SKM-1 (cell line): ENCODE data around the gene RALGPS1.

Experiments
- DNase-seq: peaks from one replicate; lab custom pipeline; 2025; ENCODE audit not compliant: unreplicated experiment; lab: John Stamatoyannopoulos, UW

RALGPS1 gene

DNA sequence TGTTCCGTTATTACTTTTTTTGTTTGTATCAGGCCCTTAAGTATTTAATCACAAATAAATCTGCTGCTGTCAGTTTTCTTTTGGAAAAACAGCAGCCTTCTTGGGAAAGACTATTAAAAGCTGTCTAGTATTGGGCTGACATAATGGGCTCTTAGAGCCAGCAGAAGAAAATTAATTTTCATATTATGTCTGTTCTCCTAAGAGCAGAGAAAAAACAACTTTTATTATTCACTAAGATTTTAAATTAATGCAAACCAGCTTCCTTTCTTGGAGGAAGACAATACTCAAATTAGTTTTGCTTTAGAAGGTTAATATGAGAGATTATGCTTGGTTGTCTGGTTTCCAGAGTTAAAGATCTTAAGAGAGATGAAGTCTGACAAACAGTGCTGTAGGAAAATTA lies 319.4 kb downstream of the RALGPS1 start:
- no peak for DNase-seq

DNA sequence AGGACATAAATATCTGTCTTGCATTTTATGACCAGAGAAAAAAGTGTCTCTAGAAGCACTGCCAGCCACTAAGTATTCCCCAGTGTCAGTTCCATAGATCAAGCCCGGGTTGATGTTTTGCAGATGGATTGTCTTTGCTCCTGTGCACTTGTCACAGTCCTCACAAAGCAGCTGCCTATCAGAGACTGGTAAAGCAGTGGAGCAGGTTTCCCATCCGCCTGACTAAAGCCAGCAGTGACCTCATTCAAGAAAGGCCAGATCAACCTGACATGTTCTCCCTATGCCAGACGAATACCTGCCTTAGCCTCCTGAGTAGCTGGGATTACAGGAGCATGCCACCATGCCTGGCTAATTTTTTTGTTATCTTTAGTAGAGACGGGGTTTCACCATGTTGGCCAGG lies 323.2 kb downstream of the RALGPS1 start:
- no peak for DNase-seq

DNA sequence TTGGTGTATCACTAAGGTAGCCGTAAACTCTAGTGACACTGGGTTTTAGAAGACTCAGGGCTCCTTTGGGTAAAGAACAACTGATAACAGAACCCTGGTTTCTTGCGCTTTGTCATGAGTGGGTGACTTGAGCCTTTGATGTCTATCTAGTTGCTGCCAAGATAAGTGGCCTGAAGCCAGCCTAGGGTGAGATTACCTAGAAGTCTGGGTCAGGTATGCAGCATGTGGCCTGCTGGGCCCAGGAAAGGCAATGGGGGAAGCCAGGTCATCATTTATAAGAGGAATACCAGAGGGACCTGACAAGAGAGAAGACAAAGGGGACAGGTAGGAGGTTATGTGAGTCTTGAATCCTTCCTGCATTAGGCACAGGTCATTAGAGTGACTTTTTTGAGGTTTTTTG lies 326.8 kb downstream of the RALGPS1 start:
- no peak for DNase-seq

- peak; percentile 92 for DNase-seq
These were observed 330.3 kb downstream of the RALGPS1 start for GRCh38 chr9:127244609-127245601.

DNA sequence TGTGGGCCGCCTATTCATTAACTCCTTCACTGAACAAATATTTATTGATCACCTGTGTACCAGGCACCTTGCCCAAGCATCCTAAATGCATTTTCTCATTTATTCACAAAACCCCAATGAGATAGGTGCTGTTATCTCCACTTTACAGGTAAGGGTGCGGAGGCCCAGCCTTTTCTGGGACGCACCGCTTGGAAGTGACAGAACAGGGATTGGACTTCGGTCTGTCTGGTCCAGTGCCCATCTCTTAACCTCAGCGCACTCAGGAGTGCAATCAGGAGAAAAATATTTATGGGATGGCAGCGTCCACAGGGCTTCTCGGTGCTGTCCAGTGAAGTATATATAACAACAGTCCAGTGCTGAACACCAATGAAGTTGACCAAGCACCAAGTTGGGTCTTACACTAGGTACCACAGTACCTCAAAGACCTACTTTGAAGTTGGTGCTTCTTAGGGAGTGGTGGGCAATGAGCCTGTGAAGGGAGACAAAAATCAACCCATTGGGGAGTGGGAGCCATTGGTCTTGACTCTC lies 331.1 kb downstream of the RALGPS1 start:
- no peak for DNase-seq

- DNase-seq: no peak
These were observed 333.7 kb downstream of the RALGPS1 start for GRCh38 chr9:127248241-127248640.

DNA sequence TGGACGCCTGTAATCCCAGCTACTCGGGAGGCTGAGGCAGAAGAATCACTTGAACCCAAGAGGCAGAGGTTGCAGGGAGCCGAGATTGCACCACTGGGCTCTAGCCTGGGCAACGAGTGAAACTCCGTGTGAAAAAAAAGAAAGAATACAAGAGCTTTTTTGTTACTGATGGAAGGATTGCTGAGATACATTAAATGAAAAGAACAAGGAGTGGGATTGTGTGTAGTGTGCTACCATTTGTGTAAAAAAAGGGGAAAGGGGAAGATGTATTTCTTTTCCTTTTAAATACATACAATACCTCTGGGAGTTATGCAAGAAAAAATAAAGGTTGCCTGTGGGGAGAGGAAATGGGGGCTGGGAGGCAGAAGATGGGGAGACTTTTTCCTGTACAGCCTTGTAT lies 335.3 kb downstream of the RALGPS1 start:
- DNase-seq: no peak

DNA sequence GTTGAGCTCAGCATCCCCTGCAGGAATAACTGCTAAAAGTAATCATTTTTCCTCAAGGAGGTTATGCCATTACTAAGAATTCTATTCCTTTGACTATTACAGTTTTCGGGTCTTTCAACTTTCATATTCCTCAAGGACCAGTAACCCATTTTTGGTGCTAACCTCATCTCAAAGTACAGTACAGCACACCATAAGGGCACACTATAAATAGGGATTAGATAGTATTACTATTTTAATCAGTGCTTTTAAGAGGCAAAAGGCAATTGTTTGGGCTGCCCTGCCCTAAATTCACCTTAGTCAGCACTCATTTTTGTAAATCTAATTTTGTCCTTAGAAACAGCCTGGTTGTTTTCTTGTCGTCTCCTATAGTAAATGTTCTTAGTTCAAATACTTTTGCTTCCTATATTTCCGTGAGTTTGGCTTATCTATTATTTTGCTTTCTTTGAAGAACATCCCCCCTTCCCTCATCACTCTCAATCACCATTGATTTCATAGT lies 336.4 kb downstream of the RALGPS1 start:
- no peak for DNase-seq

DNA sequence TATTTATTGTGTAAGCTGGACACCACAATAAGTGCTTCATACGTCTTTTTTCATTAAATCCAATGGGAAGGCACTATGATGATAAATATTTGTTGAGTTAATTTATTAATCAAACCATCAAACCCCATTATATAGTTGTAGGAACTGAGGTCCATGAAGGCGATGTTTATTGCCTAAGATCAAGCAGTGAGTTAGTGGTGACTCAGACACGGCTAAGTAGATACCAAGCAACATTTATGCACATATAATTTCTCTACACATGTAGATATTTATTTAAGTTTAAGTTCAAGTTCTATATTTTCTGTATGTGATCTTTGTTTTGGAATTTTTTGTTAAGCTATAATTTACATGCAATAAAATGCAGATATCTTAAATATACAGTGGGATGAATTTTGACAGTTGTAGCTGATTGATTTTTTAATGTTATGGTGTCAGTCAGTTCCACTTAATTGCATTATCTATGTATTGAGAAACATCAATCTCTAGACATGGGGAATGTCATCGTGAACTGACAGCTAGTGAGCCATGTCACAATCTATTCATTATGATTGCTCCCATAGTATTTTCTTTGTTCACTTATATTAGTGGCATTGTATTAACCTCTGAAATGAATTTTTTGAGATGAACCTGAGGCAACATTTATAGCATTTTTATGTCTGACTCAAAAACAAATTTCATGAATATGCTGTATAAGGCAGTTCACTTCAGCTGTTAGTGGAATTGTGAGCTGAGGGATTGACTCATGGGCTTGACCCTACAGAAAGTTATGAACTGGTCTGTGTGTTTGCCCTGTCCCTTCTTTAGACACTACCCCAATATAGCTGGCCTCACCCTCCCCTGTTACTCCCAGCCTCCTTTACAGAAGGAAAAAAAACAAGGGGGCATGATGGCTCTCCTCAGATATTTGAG lies 338.1 kb downstream of the RALGPS1 start:
- DNase-seq: no peak

DNA sequence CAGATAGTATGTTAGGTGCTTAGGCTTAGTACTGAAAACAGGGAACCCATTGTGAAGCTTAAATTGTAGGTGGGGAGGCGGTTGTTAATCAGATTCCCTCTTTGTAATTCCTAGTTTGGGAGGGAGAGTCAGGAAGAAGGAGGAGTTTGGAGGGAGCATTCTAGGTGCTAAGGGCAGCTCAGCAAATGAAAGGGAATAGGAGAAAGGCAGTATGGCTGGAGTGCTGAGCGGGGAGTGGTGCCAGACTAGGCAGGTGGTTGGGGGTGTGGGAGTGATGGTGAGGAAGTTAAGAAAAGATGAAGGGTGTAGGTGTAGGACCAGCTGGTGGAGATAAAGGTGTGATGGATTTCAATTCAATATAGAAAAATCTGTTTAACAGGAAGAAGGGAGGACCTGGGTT lies 338.9 kb downstream of the RALGPS1 start:
- no peak for DNase-seq

DNA sequence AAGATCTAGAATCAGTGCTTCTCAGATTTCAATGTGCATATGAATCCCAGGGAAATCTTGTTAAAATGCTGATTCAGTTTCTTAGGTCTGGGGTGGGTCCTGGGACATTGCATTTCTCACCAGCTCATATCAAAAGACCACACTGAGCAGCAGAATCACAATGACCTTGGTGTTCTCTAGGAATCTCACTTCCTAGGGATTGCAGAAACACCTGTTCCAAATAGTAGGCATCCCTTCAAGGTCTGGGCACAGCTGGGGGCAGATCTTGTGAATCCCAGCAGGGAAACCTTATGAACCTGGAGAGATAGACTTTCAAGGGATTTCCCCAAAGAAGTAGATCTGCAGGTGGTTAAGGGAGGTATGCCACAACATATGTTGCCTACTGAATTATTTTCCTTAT lies 341.1 kb downstream of the RALGPS1 start:
- DNase-seq: no peak

DNA sequence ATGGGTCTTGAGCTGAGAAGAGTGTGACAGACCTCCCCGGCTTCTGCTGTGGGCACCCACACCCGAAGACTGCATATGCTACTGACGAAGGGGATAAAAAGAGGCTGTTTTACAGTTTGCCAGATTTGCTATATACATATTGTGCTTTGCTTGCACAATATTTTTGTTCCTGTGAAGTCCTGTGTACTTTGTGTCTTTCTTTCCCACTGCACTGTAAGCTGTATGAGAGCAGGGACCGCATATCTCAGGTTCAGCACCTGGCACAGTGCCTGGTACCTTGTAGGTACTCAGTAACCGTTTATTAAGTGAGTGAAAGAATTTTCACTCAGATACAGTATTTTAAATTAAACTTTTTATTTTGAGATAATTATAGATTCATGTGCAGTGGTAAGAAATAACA lies 341.7 kb downstream of the RALGPS1 start:
- no peak for DNase-seq

DNA sequence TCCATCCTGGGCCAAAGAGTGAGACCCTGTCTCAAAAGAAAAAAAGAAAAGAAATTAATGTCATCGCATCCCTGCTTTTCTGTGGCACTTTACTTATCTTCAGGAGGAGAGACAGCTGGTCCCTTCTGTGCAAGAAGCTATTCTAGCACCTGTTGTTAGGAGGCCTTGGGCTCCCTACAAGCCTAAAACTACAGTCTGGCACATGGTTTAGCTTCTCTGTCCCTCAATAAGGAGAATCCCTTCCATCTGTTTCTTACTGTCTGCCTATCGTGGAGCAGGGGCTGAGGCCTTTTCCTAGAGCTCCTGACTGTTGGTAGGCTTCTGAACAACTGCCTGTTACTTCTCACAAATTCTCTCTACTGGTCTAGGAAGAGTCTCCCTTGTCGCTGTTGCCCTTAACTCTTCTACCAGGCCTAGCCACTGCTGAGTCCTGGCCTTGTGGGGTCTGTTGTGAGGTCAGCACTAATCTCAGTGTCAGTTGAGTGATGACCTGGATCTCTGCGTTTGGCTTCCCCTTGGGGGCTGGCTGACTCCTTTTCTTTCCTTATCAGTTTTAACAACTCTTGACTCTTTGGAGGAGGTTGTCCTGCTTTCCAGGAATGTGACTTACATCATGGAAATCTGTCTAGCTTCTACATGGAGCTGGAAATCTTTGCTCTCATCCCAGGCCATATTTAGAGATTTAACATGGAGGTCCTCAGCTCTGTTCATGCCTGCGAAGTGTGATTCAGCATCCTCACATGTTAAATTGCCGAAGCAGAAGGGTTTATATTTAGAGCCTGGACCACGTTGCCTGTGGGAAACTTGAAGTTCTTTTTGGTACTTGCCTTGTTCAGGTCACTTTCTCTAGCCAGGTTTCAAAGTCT lies 344.3 kb downstream of the RALGPS1 start:
- no peak for DNase-seq

DNA sequence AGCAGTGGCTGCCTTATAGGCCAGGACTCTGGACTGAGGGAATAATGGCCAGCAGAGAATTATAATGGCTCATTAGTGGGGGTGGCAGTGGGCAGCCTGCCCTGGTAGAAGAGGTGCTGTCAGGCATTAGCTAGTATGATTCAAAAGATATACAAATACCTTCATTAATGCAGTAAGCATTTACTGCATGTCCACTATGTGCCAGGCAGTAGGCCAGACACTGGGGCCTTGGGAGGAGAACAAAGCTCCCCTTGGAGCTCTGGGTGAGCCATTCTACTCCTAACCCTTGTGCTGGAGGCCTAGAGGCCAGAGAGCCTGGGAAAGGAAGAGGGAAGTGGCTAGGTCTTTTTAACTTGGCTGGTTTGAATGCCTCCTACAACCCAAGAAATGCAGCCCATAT lies 348.0 kb downstream of the RALGPS1 start:
- no peak for DNase-seq

DNA sequence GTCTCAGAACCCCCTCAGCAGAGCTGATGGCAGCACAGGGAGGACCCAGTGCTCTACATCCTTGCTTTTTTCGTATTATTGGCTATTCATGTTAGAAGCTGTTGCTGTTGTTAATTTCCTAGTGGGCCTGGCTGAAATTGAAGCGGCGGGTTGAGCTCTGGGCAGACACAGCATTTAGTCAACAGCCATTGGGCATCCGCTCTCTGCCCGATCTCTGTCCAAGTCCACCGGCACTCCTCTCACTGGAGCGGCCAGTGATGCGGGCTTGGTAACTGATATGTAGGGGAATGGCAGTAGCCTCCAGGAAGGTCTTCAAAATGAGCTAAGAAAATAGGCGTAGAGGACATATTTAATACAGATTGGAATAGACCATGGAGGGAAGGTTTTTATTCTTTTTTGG lies 348.7 kb downstream of the RALGPS1 start:
- no peak for DNase-seq

DNA sequence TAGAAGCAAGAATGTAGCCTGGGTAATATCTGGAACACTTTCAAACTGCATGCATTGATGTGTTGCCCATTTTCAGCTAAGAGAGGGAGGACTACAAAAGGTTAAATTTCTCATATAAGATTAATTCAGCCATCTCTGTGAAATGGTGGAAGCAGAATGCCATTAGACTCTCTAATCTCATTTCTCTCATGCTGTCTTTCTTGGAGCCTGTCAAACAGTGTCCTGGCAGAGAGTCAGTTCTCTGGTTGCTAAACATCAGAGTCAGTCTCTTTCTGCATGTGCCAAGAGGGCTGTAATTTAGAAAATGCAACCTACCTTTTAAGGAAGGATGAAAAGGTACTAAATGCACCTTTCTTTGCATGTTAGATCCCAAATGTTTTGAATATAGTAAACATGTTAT lies 349.1 kb downstream of the RALGPS1 start:
- DNase-seq: no peak

DNA sequence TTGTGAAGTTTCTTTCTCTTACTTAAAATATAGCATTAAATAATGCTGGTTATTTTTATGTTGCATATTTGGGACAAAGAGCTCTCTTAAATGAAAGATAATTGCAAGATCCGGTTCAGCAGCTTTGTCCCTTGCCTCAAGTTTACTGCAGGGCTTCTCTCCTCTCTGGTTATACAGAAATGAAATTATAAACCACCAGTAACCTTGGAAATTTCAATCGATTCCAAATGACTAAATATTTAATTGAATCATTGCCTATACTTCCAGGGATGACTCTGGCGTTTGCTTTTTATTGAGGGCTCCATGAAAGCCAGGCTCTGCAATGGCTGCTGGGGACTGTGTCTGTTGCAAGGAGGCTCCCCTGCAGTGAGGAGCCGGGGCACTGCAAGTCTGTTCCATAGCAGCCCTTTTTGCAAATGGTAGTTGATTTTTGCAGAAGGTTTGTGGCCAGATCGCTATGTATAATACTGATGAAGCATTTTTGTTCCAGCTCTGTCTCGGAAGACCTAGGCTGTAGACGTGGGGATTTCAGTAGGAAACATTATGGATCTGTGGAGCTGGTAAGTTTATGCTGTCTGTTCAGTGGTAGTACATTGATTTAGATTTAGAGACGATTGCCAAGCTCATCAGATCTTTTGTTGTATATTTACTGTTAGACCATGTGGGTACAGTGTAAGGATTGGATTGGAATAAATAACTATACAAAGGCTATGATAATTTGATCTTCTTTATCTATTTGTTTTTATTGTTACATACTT lies 350.1 kb downstream of the RALGPS1 start, which contains the start of gene GARNL3:
TSS of gene GARNL3 (plus strand) at position 313 of the 758 bp plus-strand sequence. CDS start at position 417, 104 bp downstream.
- DNase-seq: no peak

GRCh38 chr9:127267793-127268525 lies 353.4 kb downstream of the RALGPS1 start:
- DNase-seq: no peak

DNA sequence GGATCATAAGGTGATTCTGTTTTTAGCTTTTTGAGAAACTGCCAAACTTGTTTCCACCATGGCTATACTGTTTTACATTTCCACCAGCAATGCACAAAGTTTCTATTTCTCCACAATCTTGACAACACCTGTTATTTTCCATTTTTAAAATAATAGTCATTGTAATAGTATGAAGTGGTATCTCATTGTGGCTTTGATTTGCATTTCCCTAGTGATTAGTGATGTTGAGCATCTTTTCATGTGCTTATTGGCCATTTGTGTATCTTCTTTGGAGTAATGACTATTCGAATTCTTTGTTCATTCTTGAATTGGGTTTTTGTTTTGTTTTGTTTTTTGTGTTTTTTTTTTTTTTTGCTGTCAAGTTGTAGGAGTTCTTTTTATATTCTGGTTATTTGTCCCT lies 354.9 kb downstream of the RALGPS1 start:
- no peak for DNase-seq
